ENCODE data around the gene ZNF785. TPM values are rescaled to one million over a fixed set of nuclear protein-coding genes. Genes with fewer than 3 reads are reported as not detected.

The ZNF785 gene
- polyA plus RNA-seq, 3 donors, result 21.3 to 36.9 (median 32.1) TPM

GRCh38 chr16:30567160-30567990 is 18.1 kb downstream of the ZNF785 start:
- no peak for DNase-seq

- no peak for DNase-seq
Measured at GRCh38 chr16:30566531-30566930, 19.0 kb downstream of the ZNF785 start.

GRCh38 chr16:30565984-30566383 is 19.5 kb downstream of the ZNF785 start:
- DNase-seq, result no peak

- DNase-seq, result no peak
Measured at GRCh38 chr16:30565526-30565925, 20.0 kb downstream of the ZNF785 start.

GRCh38 chr16:30562021-30562420 is 23.5 kb downstream of the ZNF785 start:
- no peak for DNase-seq

- DNase-seq, result no peak
Measured at GRCh38 chr16:30561089-30561816, 24.2 kb downstream of the ZNF785 start.

GRCh38 chr16:30559690-30560089 is 25.8 kb downstream of the ZNF785 start:
- no peak for DNase-seq

- no peak for DNase-seq
Measured at GRCh38 chr16:30558789-30559377, 26.6 kb downstream of the ZNF785 start.

GRCh38 chr16:30557957-30558788 is 27.3 kb downstream of the ZNF785 start, which contains the start of gene ZNF764:
Gene ZNF764, minus strand, starts transcription at chr16:30558374. Its CDS starts 192 bp downstream, at chr16:30558182.
- DNase-seq, result peak; percentile 98

GRCh38 chr16:30557707-30557956 is 27.9 kb downstream of the ZNF785 start:
- no peak for DNase-seq

GRCh38 chr16:30556125-30556473 is 29.4 kb downstream of the ZNF785 start:
- no peak for DNase-seq

GRCh38 chr16:30555315-30556124 is 30.0 kb downstream of the ZNF785 start:
- no peak for DNase-seq

- no peak for DNase-seq
Measured at GRCh38 chr16:30554557-30555314, 30.8 kb downstream of the ZNF785 start.

- no peak for DNase-seq
Measured at GRCh38 chr16:30553393-30553899, 32.1 kb downstream of the ZNF785 start.

GRCh38 chr16:30552956-30553355 is 32.5 kb downstream of the ZNF785 start:
- no peak for DNase-seq

GRCh38 chr16:30551781-30552180 is 33.7 kb downstream of the ZNF785 start:
- DNase-seq, result no peak

GRCh38 chr16:30548416-30549253 is 36.9 kb downstream of the ZNF785 start:
- no peak for DNase-seq

GRCh38 chr16:30546115-30546514 is 39.4 kb downstream of the ZNF785 start:
- no peak for DNase-seq

GRCh38 chr16:30543067-30543466 is 42.4 kb downstream of the ZNF785 start:
- no peak for DNase-seq
